PC-9 (cell line): ENCODE results near the gene UBASH3A. TPM values are rescaled to one million over a fixed set of nuclear protein-coding genes. Genes with fewer than 3 reads are reported as not detected.

Experiments
- BruUV-seq: library from RNA; stranded (reverse); fragments of 400-500 nt; replicated peaks from 2 replicates; lab custom pipeline; 2021; lab: Mats Ljungman, UMichigan
- CTCF ChIA-PET: fragments of 300-600 bp; sonication (Branson Sonifier 250); formaldehyde crosslinking; loops from one replicate; lab custom pipeline; 2022; ENCODE audit warnings: antibody characterized with exemption; lab: Charles Lee
- POLR2A ChIA-PET: fragments of 300-600 bp; sonication (Branson Sonifier 250); formaldehyde crosslinking; loops from one replicate; lab custom pipeline; 2022; ENCODE audit warnings: antibody characterized with exemption; ENCODE audit not compliant: unreplicated experiment; lab: Charles Lee
- DNase-seq, 2 experiments: peaks; one replicate each; pipeline versions ENCODE4 v3.0.0 to v3.0.0-alpha.2; 2015 to 2022; ENCODE audit warnings: mixed read lengths in 1 of 2
- H2AFZ ChIP-seq: fragments of 200-600 bp; sonication (generic); 2 replicates; pipeline ENCODE4 v1.8.1; 2017; ENCODE audit warnings: antibody characterized with exemption
- H3F3A ChIP-seq: fragments of 200-600 bp; sonication (generic); 2 replicates; pipeline ENCODE4 v1.8.1; 2017; ENCODE audit warnings: antibody characterized with exemption, mild to moderate bottlenecking, low read depth; ENCODE audit not compliant: insufficient read depth
- H3K27ac ChIP-seq: fragments of 200-600 bp; sonication (generic); 2 replicates; pipeline ENCODE4 v1.6.1; 2016; ENCODE audit warnings: mixed run types
- H3K27me3 ChIP-seq: fragments of 200-600 bp; sonication (generic); 2 replicates; pipeline ENCODE4 v1.6.1; 2016; ENCODE audit warnings: low read depth, mixed run types; ENCODE audit not compliant: insufficient read depth
- H3K36me3 ChIP-seq: fragments of 200-600 bp; sonication (generic); 2 replicates; pipeline ENCODE4 v1.6.1; 2016; ENCODE audit warnings: low read depth, mixed run types
- H3K4me1 ChIP-seq: fragments of 200-600 bp; sonication (generic); replicated peaks from 2 replicates; pipeline ENCODE4 v1.6.1; 2016; ENCODE audit warnings: mixed run types; ENCODE audit not compliant: insufficient read depth
- H3K4me2 ChIP-seq: fragments of 200-600 bp; sonication (generic); 2 replicates; pipeline ENCODE4 v1.6.1; 2017; ENCODE audit warnings: mixed run types
- H3K4me3 ChIP-seq: fragments of 200-600 bp; sonication (generic); 2 replicates; pipeline ENCODE4 v1.6.1; 2016; ENCODE audit warnings: mixed run types
- H3K79me2 ChIP-seq: fragments of 200-600 bp; sonication (generic); 2 replicates; pipeline ENCODE4 v1.6.1; 2017; ENCODE audit warnings: low read depth, mixed run types
- H3K9me2 ChIP-seq: fragments of 200-600 bp; sonication (generic); 2 replicates; pipeline ENCODE4 v1.8.1; 2017; ENCODE audit warnings: mild to moderate bottlenecking; ENCODE audit not compliant: insufficient read depth
- H3K9me3 ChIP-seq: fragments of 200-600 bp; sonication (generic); 2 replicates; pipeline ENCODE4 v1.8.1; 2016; ENCODE audit warnings: low read depth; ENCODE audit not compliant: insufficient read depth
- H4K20me1 ChIP-seq: fragments of 200-600 bp; sonication (generic); 2 replicates; pipeline ENCODE4 v1.8.1; 2017; ENCODE audit not compliant: insufficient read depth
- CTCF ChIP-seq: fragments of 200-600 bp; sonication (generic); conservative IDR thresholded peaks from 2 replicates; pipeline ENCODE4 v1.6.1; 2017; ENCODE audit warnings: mixed run types, antibody characterized with exemption, mild to moderate bottlenecking, moderate library complexity
- EZH2 ChIP-seq: fragments of 200-600 bp; sonication (generic); IDR thresholded peaks from 2 replicates; pipeline ENCODE4 v1.8.0; 2017; ENCODE audit warnings: antibody characterized with exemption, low read depth
- intact Hi-C: fragments of 100-400 bp; cut with micrococcal nuclease; formaldehyde crosslinking; loops from one replicate; pipeline ENCODE4 v1.10.0; 2022; ENCODE audit not compliant: unreplicated experiment
- total RNA-seq: library from RNA; stranded (reverse); gene quantifications from 2 replicates; pipeline ENCODE4 v1.2.3, GENCODE V29; 2021

The UBASH3A gene
- total RNA-seq, 1 experiment from 2014 or later, result not detected

GRCh38 chr21:42390193-42390592 is 13.5 kb upstream of the UBASH3A start:
- CTCF ChIA-PET, result no interaction called here
- no peak for DNase-seq
- Histone ChIP-seq H3F3A (no peaks in the 10 kb centered on the region), H3K4me2 (no peak overlapping the region), H3K27me3 (no peaks in the 10 kb centered on the region), H3K27ac (peak overlapping the region; percentile 70), H4K20me1 (no peaks in the 10 kb centered on the region), H2AFZ (no peak overlapping the region), H3K4me3 (no peak overlapping the region), H3K36me3 (no peaks in the 10 kb centered on the region), H3K9me2 (no peaks in the 10 kb centered on the region), H3K9me3 (no peaks in the 10 kb centered on the region), H3K4me1 (peaks cover 18% of the 10 kb centered on the region), H3K79me2 (no peaks in the 10 kb centered on the region)
- intact Hi-C loops, result no loop called here
- POLR2A ChIA-PET, result no interaction called here
- no TSS peak for BruUV-seq
- TF ChIP-seq CTCF (no peak), EZH2 (no peak)

- Histone ChIP-seq H3K36me3 (no peaks in the 10 kb centered on the region), H2AFZ (no peak overlapping the region), H3K4me1 (peaks cover 23% of the 10 kb centered on the region), H4K20me1 (no peaks in the 10 kb centered on the region), H3K4me2 (no peak overlapping the region), H3F3A (no peaks in the 10 kb centered on the region), H3K27me3 (no peaks in the 10 kb centered on the region), H3K9me3 (no peaks in the 10 kb centered on the region), H3K27ac (no peak overlapping the region), H3K79me2 (no peaks in the 10 kb centered on the region), H3K9me2 (no peaks in the 10 kb centered on the region), H3K4me3 (no peak overlapping the region)
- TF ChIP-seq EZH2 (no peak), CTCF (no peak)
- intact Hi-C loops, result no loop called here
- ChIA-PET CTCF (no interaction called here), POLR2A (no interaction called here)
- no peak for DNase-seq
- BruUV-seq, result no TSS peak
These were observed 13.0 kb upstream of the UBASH3A start for GRCh38 chr21:42390696-42391095.

GRCh38 chr21:42391297-42391696 is 12.4 kb upstream of the UBASH3A start:
- no peak for DNase-seq
- H3K27ac ChIP-seq, result no peak overlapping the region
- H4K20me1 ChIP-seq, result no peaks in the 10 kb centered on the region
- H3K9me3 ChIP-seq, result no peaks in the 10 kb centered on the region
- no peak overlapping the region for H3K4me3 ChIP-seq
- H2AFZ ChIP-seq, result no peak overlapping the region
- H3K36me3 ChIP-seq, result no peaks in the 10 kb centered on the region
- ChIA-PET CTCF (no interaction called here), POLR2A (no interaction called here)
- H3K9me2 ChIP-seq, result no peaks in the 10 kb centered on the region
- intact Hi-C loops, result no loop called here
- no peaks in the 10 kb centered on the region for H3K27me3 ChIP-seq
- H3K79me2 ChIP-seq, result no peaks in the 10 kb centered on the region
- TF ChIP-seq EZH2 (no peak), CTCF (no peak)
- no peak overlapping the region for H3K4me2 ChIP-seq
- BruUV-seq, result no TSS peak
- H3K4me1 ChIP-seq, result peaks cover 27% of the 10 kb centered on the region
- no peaks in the 10 kb centered on the region for H3F3A ChIP-seq
